Measurements from ENCODE around the gene OR6K6. TPM values are rescaled to one million over a fixed set of nuclear protein-coding genes. Genes with fewer than 3 reads are reported as not detected.

The OR6K6 gene
- total RNA-seq, 1 donor from 2014 or later = not detected

DNA sequence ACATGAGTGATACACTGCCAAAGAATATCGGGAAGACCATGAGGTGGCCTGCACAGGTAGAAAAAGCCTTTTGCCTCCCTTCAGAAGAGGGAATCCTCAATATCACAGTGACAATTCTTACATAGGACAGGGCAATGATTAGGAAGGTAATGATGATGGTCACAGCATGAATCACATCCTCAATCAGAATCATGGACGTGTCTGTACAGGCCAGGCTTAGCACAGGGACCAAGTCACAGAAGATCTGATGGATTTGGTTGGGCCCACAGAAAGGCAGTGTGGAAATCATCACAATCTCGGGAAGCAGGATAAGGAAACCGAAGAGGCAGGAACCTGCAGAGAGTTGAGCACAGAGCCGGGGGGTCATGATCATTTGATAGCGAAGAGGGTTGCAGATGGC, 37.2 kb upstream of the OR6K6 start:
- POLR2A ChIA-PET = no interaction called here
- ATAC-seq (ENCODE audit: low read depth) = no peak
- intact Hi-C loops (cut with micrococcal nuclease) = no loop called here
- Mint-ChIP-seq H3K9me3 (no peaks in the 10 kb centered on the region), H3K27me3 (peaks cover 22% of the 10 kb centered on the region), H3K36me3 (ENCODE audit: low read depth) (no peaks in the 10 kb centered on the region), H3K4me3 (no peak overlapping the region), H3K27ac (no peak overlapping the region), H3K4me1 (no peaks in the 10 kb centered on the region)
- CTCF ChIA-PET = no interaction called here
- TF ChIP-seq, protein P1, sequence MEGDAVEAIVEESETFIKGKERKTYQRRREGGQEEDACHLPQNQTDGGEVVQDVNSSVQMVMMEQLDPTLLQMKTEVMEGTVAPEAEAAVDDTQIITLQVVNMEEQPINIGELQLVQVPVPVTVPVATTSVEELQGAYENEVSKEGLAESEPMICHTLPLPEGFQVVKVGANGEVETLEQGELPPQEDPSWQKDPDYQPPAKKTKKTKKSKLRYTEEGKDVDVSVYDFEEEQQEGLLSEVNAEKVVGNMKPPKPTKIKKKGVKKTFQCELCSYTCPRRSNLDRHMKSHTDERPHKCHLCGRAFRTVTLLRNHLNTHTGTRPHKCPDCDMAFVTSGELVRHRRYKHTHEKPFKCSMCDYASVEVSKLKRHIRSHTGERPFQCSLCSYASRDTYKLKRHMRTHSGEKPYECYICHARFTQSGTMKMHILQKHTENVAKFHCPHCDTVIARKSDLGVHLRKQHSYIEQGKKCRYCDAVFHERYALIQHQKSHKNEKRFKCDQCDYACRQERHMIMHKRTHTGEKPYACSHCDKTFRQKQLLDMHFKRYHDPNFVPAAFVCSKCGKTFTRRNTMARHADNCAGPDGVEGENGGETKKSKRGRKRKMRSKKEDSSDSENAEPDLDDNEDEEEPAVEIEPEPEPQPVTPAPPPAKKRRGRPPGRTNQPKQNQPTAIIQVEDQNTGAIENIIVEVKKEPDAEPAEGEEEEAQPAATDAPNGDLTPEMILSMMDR (IDR thresholded peaks at IDR 0.05) = no peak
- DNase-seq = no peak

DNA sequence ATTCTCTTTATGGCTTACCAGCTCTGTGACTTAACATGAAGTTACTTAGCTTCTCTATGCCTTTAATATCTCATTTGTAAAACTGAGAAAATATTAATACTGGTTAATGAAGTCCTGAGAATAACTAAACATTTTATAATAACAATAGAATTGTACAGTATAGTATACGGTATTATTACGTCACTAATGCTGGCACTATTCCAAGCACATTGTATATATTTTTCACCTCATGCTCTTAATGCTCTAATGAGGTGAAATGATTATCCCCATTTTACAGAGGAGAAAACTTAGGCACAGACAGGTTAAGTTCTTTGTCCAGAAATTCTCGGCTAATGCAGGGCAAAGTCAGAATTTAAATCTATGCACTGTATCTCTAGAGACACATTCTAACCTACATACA, 34.9 kb upstream of the OR6K6 start:
- H3K36me3 Mint-ChIP-seq (ENCODE audit: low read depth) = no peaks in the 10 kb centered on the region
- no peaks in the 10 kb centered on the region for H3K4me1 Mint-ChIP-seq
- no peak overlapping the region for H3K27ac Mint-ChIP-seq
- POLR2A ChIA-PET = no interaction called here
- no peaks in the 10 kb centered on the region for H3K9me3 Mint-ChIP-seq
- CTCF ChIA-PET = no interaction called here
- no peak for DNase-seq
- intact Hi-C loops (cut with micrococcal nuclease) = no loop called here
- TF ChIP-seq, protein P1 (IDR thresholded peaks at IDR 0.05) = no peak
- no peak for ATAC-seq (ENCODE audit: low read depth)
- H3K27me3 Mint-ChIP-seq = peaks cover 23% of the 10 kb centered on the region
- no peak overlapping the region for H3K4me3 Mint-ChIP-seq

DNA sequence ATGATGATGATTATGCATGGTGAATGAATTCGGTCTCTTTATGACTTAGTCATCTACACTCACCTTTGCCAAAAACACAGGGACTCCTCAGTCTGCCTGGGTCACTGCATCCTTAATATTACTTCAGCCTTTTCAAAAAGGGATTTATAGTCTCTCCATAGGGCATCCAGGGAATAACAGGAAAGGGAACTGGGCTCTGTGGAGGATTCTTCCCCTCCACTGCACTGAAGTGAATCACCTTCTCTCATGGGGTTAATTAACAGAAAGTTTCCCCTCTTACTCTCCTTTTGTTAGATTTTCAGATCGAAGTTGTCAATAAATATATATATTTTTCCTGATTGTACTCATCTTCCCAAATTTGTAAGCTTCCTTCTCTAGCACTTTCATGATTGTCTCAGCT, 33.9 kb upstream of the OR6K6 start, which contains the start of gene OR6K3:
Gene OR6K3 (minus strand): TSS at position 101 of the 400 bp plus-strand sequence. CDS start 2,605 bp downstream, outside the sequence.
- no peak within 1 kb of the TSS for H3K27ac Mint-ChIP-seq
- H3K27me3 Mint-ChIP-seq = peaks cover 23% of the 10 kb centered on the region
- no peak for DNase-seq
- no peaks in the 10 kb centered on the region for H3K4me1 Mint-ChIP-seq
- H3K9me3 Mint-ChIP-seq = no peaks in the 10 kb centered on the region
- no peaks in the 10 kb centered on the region for H3K36me3 Mint-ChIP-seq (ENCODE audit: low read depth)
- TF ChIP-seq, protein P1 (IDR thresholded peaks at IDR 0.05) = no peak
- CTCF ChIA-PET = no interaction called here
- H3K4me3 Mint-ChIP-seq = no peak within 1 kb of the TSS
- intact Hi-C loops (cut with micrococcal nuclease) = no loop called here
- no peak for ATAC-seq (ENCODE audit: low read depth)
- POLR2A ChIA-PET = no interaction called here

DNA sequence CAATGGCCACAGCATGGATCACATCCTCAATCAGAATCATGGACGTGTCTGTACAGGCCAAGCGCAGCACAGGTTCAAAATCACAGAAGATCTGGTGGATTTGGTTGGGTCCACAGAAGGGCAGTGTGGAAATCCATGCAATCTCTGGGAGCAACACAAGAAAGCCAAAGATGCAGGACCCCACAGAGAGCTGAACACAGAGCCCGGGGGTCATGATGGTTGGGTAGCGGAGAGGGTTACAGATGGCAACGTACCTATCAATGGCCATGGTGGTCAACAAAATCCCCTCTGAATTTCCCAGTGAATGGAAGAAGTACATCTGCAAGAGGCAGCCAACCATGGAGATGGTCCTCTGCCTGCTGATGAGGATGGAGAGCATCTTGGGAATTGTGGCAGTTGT, 30.1 kb upstream of the OR6K6 start:
- Mint-ChIP-seq H3K27me3 (peaks cover 18% of the 10 kb centered on the region), H3K36me3 (ENCODE audit: low read depth) (no peaks in the 10 kb centered on the region), H3K9me3 (no peaks in the 10 kb centered on the region), H3K4me1 (no peaks in the 10 kb centered on the region), H3K27ac (no peak overlapping the region), H3K4me3 (no peak overlapping the region)
- intact Hi-C loops (cut with micrococcal nuclease) = no loop called here
- DNase-seq (no peak), ATAC-seq (ENCODE audit: low read depth) (no peak)
- CTCF ChIA-PET = no interaction called here
- TF ChIP-seq, protein P1 (IDR thresholded peaks at IDR 0.05) = no peak
- POLR2A ChIA-PET = no interaction called here

DNA sequence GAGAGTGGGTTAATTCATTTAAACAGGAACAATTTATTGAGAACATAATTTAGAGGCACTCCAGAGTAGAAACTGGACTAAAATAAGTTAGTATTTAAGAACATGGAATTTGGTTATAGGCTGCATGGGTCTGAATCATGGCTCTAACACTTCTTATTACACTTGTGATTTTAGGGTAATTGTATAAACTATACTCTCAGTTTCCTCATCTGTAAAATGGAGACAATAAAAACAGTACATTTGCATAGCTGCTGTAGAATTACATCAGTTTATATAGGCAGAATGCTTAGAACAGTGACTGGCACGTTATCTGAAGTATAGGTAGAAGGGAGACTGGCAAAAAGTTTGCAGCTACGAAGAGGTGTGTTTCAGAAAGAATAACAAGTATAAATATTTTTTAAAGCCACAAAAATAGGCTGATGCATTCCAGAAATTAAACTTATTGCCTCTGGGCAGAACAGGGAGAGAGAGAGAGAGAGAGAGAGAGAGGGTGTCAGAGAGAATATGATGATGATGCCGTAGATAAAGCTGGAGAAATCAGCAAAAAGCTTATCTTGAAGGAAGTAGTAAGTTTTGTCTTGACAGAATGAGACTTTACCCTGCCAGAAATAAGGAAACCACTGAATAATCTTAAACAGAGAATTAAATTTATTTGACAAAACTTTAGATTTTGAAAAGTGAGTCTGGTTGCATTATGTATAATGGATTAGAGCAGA, 25.9 kb upstream of the OR6K6 start:
- Mint-ChIP-seq H3K4me3 (no peak overlapping the region), H3K36me3 (ENCODE audit: low read depth) (no peaks in the 10 kb centered on the region), H3K27me3 (peaks cover 15% of the 10 kb centered on the region), H3K27ac (no peak overlapping the region), H3K4me1 (no peaks in the 10 kb centered on the region), H3K9me3 (no peaks in the 10 kb centered on the region)
- ATAC-seq (ENCODE audit: low read depth) (no peak), DNase-seq (no peak)
- intact Hi-C loops (cut with micrococcal nuclease) = no loop called here
- ChIA-PET CTCF (no interaction called here), POLR2A (no interaction called here)
- TF ChIP-seq, protein P1 (IDR thresholded peaks at IDR 0.05) = no peak
